Measurements from ENCODE around the gene WAPL. TPM values are rescaled to one million over a fixed set of nuclear protein-coding genes. Genes with fewer than 3 reads are reported as not detected.
"Not testable (repeated sequence)": the region's sequence is repeated elsewhere in the genome, so short reads cannot be mapped to it uniquely, and the experiment has no call there.

WAPL gene
- total and polyA plus RNA-seq, 2 of the 8 experiments (the other 6 are each of a cell fraction or from before 2014, with no cell fraction given), result 12.8 to 48.1 TPM

- H2BK15ac ChIP-seq (ENCODE audit: low read length); H4K5ac ChIP-seq (ENCODE audit: insufficient read length, low read depth, low read length); H2BK20ac ChIP-seq (ENCODE audit: low read length); H2BK5ac ChIP-seq (ENCODE audit: low read depth, low read length); DNase-seq (ENCODE audit: low read depth in 1 of 2, low spot score in 2 of 2); H3K27ac ChIP-seq (ENCODE audit: low read depth, low read length); H3K4ac ChIP-seq (replicated peaks; ENCODE audit: insufficient read length, low read depth, low read length); H3K9me3 ChIP-seq (ENCODE audit: insufficient read depth in 2 of 2, low read depth in 1 of 2, low read length in 1 of 2); H3K4me2 ChIP-seq (ENCODE audit: insufficient read depth in 1 of 2, low read depth in 2 of 2, low read length in 2 of 2); H3K9ac ChIP-seq (replicated peaks in 1 of 4; ENCODE audit: extremely low read depth in 1 of 4, low read depth in 3 of 4, low read length in 3 of 4); H2AK5ac ChIP-seq (ENCODE audit: low read depth, low read length); H4K20me1 ChIP-seq (replicated peaks in 1 of 2; ENCODE audit: control insufficient read depth in 1 of 2, insufficient read depth in 2 of 2, low read length in 2 of 2); H3K36me3 ChIP-seq (ENCODE audit: control insufficient read depth in 2 of 4, insufficient read depth in 4 of 4, low read length in 3 of 4); H4K91ac ChIP-seq (replicated peaks; ENCODE audit: insufficient read length, low read length); H3K23me2 ChIP-seq (ENCODE audit: low read depth, low read length); H2AFZ ChIP-seq (ENCODE audit: low read length); H3K4me1 ChIP-seq (replicated peaks in 1 of 4; ENCODE audit: control insufficient read depth in 3 of 4, insufficient read depth in 4 of 4, low read length in 3 of 4); H3K18ac ChIP-seq (ENCODE audit: extremely low read depth, low read length); H3K23ac ChIP-seq (ENCODE audit: insufficient read length); FAIRE-seq; H3K4me3 ChIP-seq (ENCODE audit: extremely low read depth in 1 of 4, insufficient read depth in 2 of 4, low read depth in 3 of 4, low read length in 4 of 4); H3K56ac ChIP-seq (replicated peaks; ENCODE audit: insufficient read length, low read depth, low read length); CTCF ChIA-PET (ENCODE audit: partially characterized antibody); H3K79me2 ChIP-seq (ENCODE audit: control insufficient read depth in 1 of 2, insufficient read depth in 2 of 2, low read length in 2 of 2); H4K8ac ChIP-seq (ENCODE audit: extremely low read depth, insufficient read depth, low read length); H3K79me1 ChIP-seq (ENCODE audit: low read depth, low read length); H2BK120ac ChIP-seq (replicated peaks; ENCODE audit: low read depth, low read length); H3K14ac ChIP-seq (ENCODE audit: insufficient read length); H3K27me3 ChIP-seq (replicated peaks in 1 of 4; ENCODE audit: control insufficient read depth in 3 of 4, extremely low read depth in 1 of 4, insufficient read depth in 3 of 4, low read length in 3 of 4); H2BK12ac ChIP-seq (ENCODE audit: low read depth, low read length): not testable (repeated sequence)
- WGBS, 2 experiments (ENCODE audit: extremely low coverage in 1 of 2, insufficient coverage in 1 of 2, insufficient read length in 1 of 2, insufficient replicate concordance in 2 of 2, low coverage in 1 of 2, low lambda C conversion rate in 2 of 2, missing lambda C conversion rate in 1 of 2), result 77% methylated on average over 6 of the region's 6 CpGs; no CpG with 5 or more reads in 1 of the 2 experiments
- POLR2A ChIA-PET (ENCODE audit: partially characterized antibody), result interaction anchor here (1.6 kb wide), 1 partner anchor 28 kb away, joined by 3 read pairs; no protein-coding TSS in a partner anchor
These were observed 41.7 kb upstream of the WAPL start for GRCh38 chr10:86563338-86563737.

GRCh38 chr10:86558695-86559094 is 37.1 kb upstream of the WAPL start:
- H4K91ac ChIP-seq (replicated peaks; ENCODE audit: insufficient read length, low read length); H4K5ac ChIP-seq (ENCODE audit: insufficient read length, low read depth, low read length); H3K27ac ChIP-seq (ENCODE audit: low read depth, low read length); H3K9me3 ChIP-seq (ENCODE audit: insufficient read depth in 2 of 2, low read depth in 1 of 2, low read length in 1 of 2); H2BK120ac ChIP-seq (replicated peaks; ENCODE audit: low read depth, low read length); H3K4me2 ChIP-seq (ENCODE audit: insufficient read depth in 1 of 2, low read depth in 2 of 2, low read length in 2 of 2); H3K23me2 ChIP-seq (ENCODE audit: low read depth, low read length); H3K79me1 ChIP-seq (ENCODE audit: low read depth, low read length); H3K14ac ChIP-seq (ENCODE audit: insufficient read length); H3K23ac ChIP-seq (ENCODE audit: insufficient read length); H3K36me3 ChIP-seq (ENCODE audit: control insufficient read depth in 2 of 4, insufficient read depth in 4 of 4, low read length in 3 of 4); H3K79me2 ChIP-seq (ENCODE audit: control insufficient read depth in 1 of 2, insufficient read depth in 2 of 2, low read length in 2 of 2); POLR2A ChIA-PET (ENCODE audit: partially characterized antibody); H2BK12ac ChIP-seq (ENCODE audit: low read depth, low read length); H3K4me1 ChIP-seq (replicated peaks in 1 of 4; ENCODE audit: control insufficient read depth in 3 of 4, insufficient read depth in 4 of 4, low read length in 3 of 4); H2BK15ac ChIP-seq (ENCODE audit: low read length); H2AK5ac ChIP-seq (ENCODE audit: low read depth, low read length); FAIRE-seq; DNase-seq (ENCODE audit: low read depth in 1 of 2, low spot score in 2 of 2); H2AFZ ChIP-seq (ENCODE audit: low read length); H3K9ac ChIP-seq (replicated peaks in 1 of 4; ENCODE audit: extremely low read depth in 1 of 4, low read depth in 3 of 4, low read length in 3 of 4); H2BK20ac ChIP-seq (ENCODE audit: low read length); H3K27me3 ChIP-seq (replicated peaks in 1 of 4; ENCODE audit: control insufficient read depth in 3 of 4, extremely low read depth in 1 of 4, insufficient read depth in 3 of 4, low read length in 3 of 4); H3K4ac ChIP-seq (replicated peaks; ENCODE audit: insufficient read length, low read depth, low read length); H4K20me1 ChIP-seq (replicated peaks in 1 of 2; ENCODE audit: control insufficient read depth in 1 of 2, insufficient read depth in 2 of 2, low read length in 2 of 2); H2BK5ac ChIP-seq (ENCODE audit: low read depth, low read length); H3K56ac ChIP-seq (replicated peaks; ENCODE audit: insufficient read length, low read depth, low read length); H3K4me3 ChIP-seq (ENCODE audit: extremely low read depth in 1 of 4, insufficient read depth in 2 of 4, low read depth in 3 of 4, low read length in 4 of 4); H3K18ac ChIP-seq (ENCODE audit: extremely low read depth, low read length); H4K8ac ChIP-seq (ENCODE audit: extremely low read depth, insufficient read depth, low read length): not testable (repeated sequence)
- 84% methylated on average over 3 of the region's 3 CpGs; no CpG with 5 or more reads in 1 of the 2 experiments for WGBS, 2 experiments (ENCODE audit: extremely low coverage in 1 of 2, insufficient coverage in 1 of 2, insufficient read length in 1 of 2, insufficient replicate concordance in 2 of 2, low coverage in 1 of 2, low lambda C conversion rate in 2 of 2, missing lambda C conversion rate in 1 of 2)
- CTCF ChIA-PET (ENCODE audit: partially characterized antibody), result interaction anchor here (0.7 to 1.9 kb wide), 5 partner anchors 9 to 1859 kb away, joined by 3 to 5 read pairs (median 4); no protein-coding TSS in a partner anchor

Measured in H1 (cell line).